NCI-H128 (cell line): ENCODE results near the gene SLC7A6.

Experiments
- DNase-seq: peaks from one replicate; lab custom pipeline; 2025; ENCODE audit not compliant: unreplicated experiment; lab: John Stamatoyannopoulos, UW

SLC7A6 gene

GRCh38 chr16:68234188-68235107, 29.9 kb upstream of the SLC7A6 start:
- no peak for DNase-seq

- DNase-seq: no peak
These were observed 29.0 kb upstream of the SLC7A6 start for GRCh38 chr16:68235108-68235886.

- DNase-seq: no peak
These were observed 28.5 kb upstream of the SLC7A6 start, which contains the start of gene ESRP2 for GRCh38 chr16:68235887-68236136. Gene ESRP2 (minus strand): TSS chr16:68236127. CDS start chr16:68236045, 82 bp downstream.

GRCh38 chr16:68236137-68236825, 28.0 kb upstream of the SLC7A6 start:
- no peak for DNase-seq

GRCh38 chr16:68236826-68237242, 27.5 kb upstream of the SLC7A6 start:
- DNase-seq: no peak

- DNase-seq: peak; percentile 82
These were observed 26.9 kb upstream of the SLC7A6 start for GRCh38 chr16:68237243-68238028.

- no peak for DNase-seq
These were observed 26.3 kb upstream of the SLC7A6 start for GRCh38 chr16:68238029-68238345.

- DNase-seq: no peak
These were observed 22.2 kb upstream of the SLC7A6 start for GRCh38 chr16:68242085-68242484.

GRCh38 chr16:68242926-68243858, 21.1 kb upstream of the SLC7A6 start:
- DNase-seq: no peak

GRCh38 chr16:68244481-68244902, 19.8 kb upstream of the SLC7A6 start:
- DNase-seq: no peak

GRCh38 chr16:68244903-68245853, 19.1 kb upstream of the SLC7A6 start, which contains the start of gene PLA2G15:
Gene PLA2G15 (plus strand): TSS chr16:68245373. CDS start chr16:68245427, 54 bp downstream.
- DNase-seq: peak; percentile 52

GRCh38 chr16:68246121-68246520, 18.2 kb upstream of the SLC7A6 start:
- no peak for DNase-seq

- DNase-seq: no peak
These were observed 17.7 kb upstream of the SLC7A6 start for GRCh38 chr16:68246666-68247065.

- no peak for DNase-seq
These were observed 16.9 kb upstream of the SLC7A6 start for GRCh38 chr16:68247400-68247799.

GRCh38 chr16:68247932-68248331, 16.4 kb upstream of the SLC7A6 start:
- no peak for DNase-seq

- no peak for DNase-seq
These were observed 15.0 kb upstream of the SLC7A6 start for GRCh38 chr16:68249371-68249770.

GRCh38 chr16:68250951-68251350, 13.4 kb upstream of the SLC7A6 start:
- no peak for DNase-seq

- DNase-seq: no peak
These were observed 12.5 kb upstream of the SLC7A6 start for GRCh38 chr16:68251832-68252231.

- no peak for DNase-seq
These were observed 11.9 kb upstream of the SLC7A6 start for GRCh38 chr16:68252383-68252782.
